ENCODE measurements around the gene FBXO47. TPM values are rescaled to one million over a fixed set of nuclear protein-coding genes. Genes with fewer than 3 reads are reported as not detected.
A peak's percentile ranks its signal among the peaks of the same experiment; 100 is the strongest.
"Not testable (repeated sequence)": the region's sequence is repeated elsewhere in the genome, so short reads cannot be mapped to it uniquely, and the experiment has no call there.

FBXO47 gene
- total RNA-seq, 1 donor from 2014 or later, result not detected

GRCh38 chr17:38982858-38983746 is 15.9 kb upstream of the FBXO47 start:
- DNase-seq (ENCODE audit: missing footprints) (no peak), ATAC-seq (peak; percentile 77)
- intact Hi-C loops (cut with DNase I), result loop anchor here (1.0 to 10.0 kb wide), 3 partner anchors 44 to 262 kb away; no protein-coding TSS in a partner anchor

GRCh38 chr17:38981636-38982035 is 14.4 kb upstream of the FBXO47 start:
- intact Hi-C loops (cut with DNase I), result loop anchor here (1.0 to 10.0 kb wide), 2 partner anchors 194 to 263 kb away; no protein-coding TSS in a partner anchor
- DNase-seq (ENCODE audit: missing footprints) (no peak), ATAC-seq (no peak)

GRCh38 chr17:38980490-38981217 is 13.5 kb upstream of the FBXO47 start:
- intact Hi-C loops (cut with DNase I), result loop anchor here (1.0 to 10.0 kb wide), 2 partner anchors 195 to 264 kb away; no protein-coding TSS in a partner anchor
- no peak for DNase-seq (ENCODE audit: missing footprints)
- no peak for ATAC-seq

- DNase-seq (ENCODE audit: missing footprints) (no peak), ATAC-seq (no peak)
- intact Hi-C loops (cut with DNase I), result no loop called here
Measured at GRCh38 chr17:38978180-38978579, 11.0 kb upstream of the FBXO47 start.

- intact Hi-C loops (cut with DNase I); DNase-seq (ENCODE audit: missing footprints); ATAC-seq: not testable (repeated sequence)
Measured at GRCh38 chr17:38976187-38976551, 9.0 kb upstream of the FBXO47 start.

- ATAC-seq, result no peak
- no peak for DNase-seq (ENCODE audit: missing footprints)
- intact Hi-C loops (cut with DNase I), result no loop called here
Measured at GRCh38 chr17:38970804-38971203, 3.6 kb upstream of the FBXO47 start.

- intact Hi-C loops (cut with DNase I), result no loop called here
- no peak for DNase-seq (ENCODE audit: missing footprints)
- no peak for ATAC-seq
Measured at GRCh38 chr17:38970128-38970527, 2.9 kb upstream of the FBXO47 start.

- intact Hi-C loops (cut with DNase I), result loop anchor here (5.0 kb wide), 1 partner anchor 97 kb away; the partner anchor contains the start of gene LASP1
- ATAC-seq (no peak), DNase-seq (ENCODE audit: missing footprints) (no peak)
Measured at GRCh38 chr17:38969281-38969680, 2.1 kb upstream of the FBXO47 start.

GRCh38 chr17:38961413-38961812 is 5.8 kb downstream of the FBXO47 start:
- DNase-seq (ENCODE audit: missing footprints) (no peak), ATAC-seq (no peak)
- intact Hi-C loops (cut with DNase I), result no loop called here

GRCh38 chr17:38960402-38960801 is 6.8 kb downstream of the FBXO47 start:
- no peak for ATAC-seq
- DNase-seq (ENCODE audit: missing footprints), result no peak
- intact Hi-C loops (cut with DNase I), result no loop called here

- no peak for DNase-seq (ENCODE audit: missing footprints)
- no peak for ATAC-seq
- intact Hi-C loops (cut with DNase I), result no loop called here
Measured at GRCh38 chr17:38959508-38959907, 7.7 kb downstream of the FBXO47 start.

GRCh38 chr17:38958756-38959155 is 8.4 kb downstream of the FBXO47 start:
- intact Hi-C loops (cut with DNase I), result no loop called here
- ATAC-seq (no peak), DNase-seq (ENCODE audit: missing footprints) (no peak)

GRCh38 chr17:38958326-38958725 is 8.9 kb downstream of the FBXO47 start:
- DNase-seq (ENCODE audit: missing footprints) (no peak), ATAC-seq (no peak)

GRCh38 chr17:38953800-38954199 is 13.4 kb downstream of the FBXO47 start:
- DNase-seq (ENCODE audit: missing footprints); intact Hi-C loops (cut with DNase I); ATAC-seq: not testable (repeated sequence)

More at GRCh38 chr17:38958326-38958725, 8.9 kb downstream of the FBXO47 start:
- intact Hi-C loops (cut with DNase I), result no loop called here

GRCh38 chr17:38947189-38947588 is 20.0 kb downstream of the FBXO47 start:
- DNase-seq (ENCODE audit: missing footprints), result no peak
- ATAC-seq, result no peak
- intact Hi-C loops (cut with DNase I), result no loop called here

GRCh38 chr17:38943607-38944006 is 23.6 kb downstream of the FBXO47 start:
- DNase-seq (ENCODE audit: missing footprints) (no peak), ATAC-seq (no peak)
- intact Hi-C loops (cut with DNase I), result no loop called here

GRCh38 chr17:38942696-38943334 is 24.4 kb downstream of the FBXO47 start:
- intact Hi-C loops (cut with DNase I), result no loop called here

GRCh38 chr17:38940404-38940803 is 26.8 kb downstream of the FBXO47 start:
- intact Hi-C loops (cut with DNase I), result no loop called here
- DNase-seq (ENCODE audit: missing footprints) (no peak), ATAC-seq (no peak)

More at GRCh38 chr17:38942696-38943334, 24.4 kb downstream of the FBXO47 start:
- no peak for ATAC-seq
- no peak for DNase-seq (ENCODE audit: missing footprints)

- DNase-seq (ENCODE audit: missing footprints) (no peak), ATAC-seq (no peak)
- intact Hi-C loops (cut with DNase I), result no loop called here
Measured at GRCh38 chr17:38939987-38940386, 27.2 kb downstream of the FBXO47 start.

Data from Right ventricle myocardium inferior (tissue), 1 donor.